ENCODE results near the gene ANKRD13A. TPM values are rescaled to one million over a fixed set of nuclear protein-coding genes. Genes with fewer than 3 reads are reported as not detected.
"Not testable (repeated sequence)": the region's sequence is repeated elsewhere in the genome, so short reads cannot be mapped to it uniquely, and the experiment has no call there.

ANKRD13A gene
- total RNA-seq, 1 donor from 2014 or later = 37.6 TPM

DNA sequence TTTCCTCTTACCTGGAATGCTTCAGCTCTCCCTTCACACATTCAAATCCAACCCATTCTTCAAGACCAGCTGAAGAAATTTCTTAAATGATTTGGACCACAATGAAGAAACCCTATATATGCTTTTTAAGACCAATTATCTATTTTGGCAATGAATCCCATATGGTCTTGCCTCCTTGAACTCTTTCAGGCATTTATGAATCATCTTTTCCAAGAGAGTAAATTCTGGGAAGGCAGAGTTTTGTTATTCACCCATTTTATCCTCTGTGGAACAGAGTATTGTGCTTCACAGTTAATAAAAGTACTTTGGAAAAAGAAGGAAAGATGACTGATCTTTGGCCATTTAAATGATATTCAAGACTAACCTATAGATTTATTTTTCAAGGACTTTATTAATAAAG, 17.0 kb upstream of the ANKRD13A start:
- H3K27ac Mint-ChIP-seq (ENCODE audit: unreplicated experiment) = no peak overlapping the region
- H3K4me1 Mint-ChIP-seq (ENCODE audit: low read depth) = peaks cover 7% of the 10 kb centered on the region
- H3K27me3 Mint-ChIP-seq (ENCODE audit: low read depth) = no peaks in the 10 kb centered on the region
- DNase-seq (ENCODE audit: low spot score) = no peak
- peaks cover 33% of the 10 kb centered on the region for H3K36me3 Mint-ChIP-seq (ENCODE audit: low read depth)
- peaks cover 8% of the 10 kb centered on the region for H3K9me3 Mint-ChIP-seq (ENCODE audit: low read depth)
- no peak overlapping the region for H3K4me3 Mint-ChIP-seq (ENCODE audit: unreplicated experiment)
- TF ChIP-seq, protein P1, sequence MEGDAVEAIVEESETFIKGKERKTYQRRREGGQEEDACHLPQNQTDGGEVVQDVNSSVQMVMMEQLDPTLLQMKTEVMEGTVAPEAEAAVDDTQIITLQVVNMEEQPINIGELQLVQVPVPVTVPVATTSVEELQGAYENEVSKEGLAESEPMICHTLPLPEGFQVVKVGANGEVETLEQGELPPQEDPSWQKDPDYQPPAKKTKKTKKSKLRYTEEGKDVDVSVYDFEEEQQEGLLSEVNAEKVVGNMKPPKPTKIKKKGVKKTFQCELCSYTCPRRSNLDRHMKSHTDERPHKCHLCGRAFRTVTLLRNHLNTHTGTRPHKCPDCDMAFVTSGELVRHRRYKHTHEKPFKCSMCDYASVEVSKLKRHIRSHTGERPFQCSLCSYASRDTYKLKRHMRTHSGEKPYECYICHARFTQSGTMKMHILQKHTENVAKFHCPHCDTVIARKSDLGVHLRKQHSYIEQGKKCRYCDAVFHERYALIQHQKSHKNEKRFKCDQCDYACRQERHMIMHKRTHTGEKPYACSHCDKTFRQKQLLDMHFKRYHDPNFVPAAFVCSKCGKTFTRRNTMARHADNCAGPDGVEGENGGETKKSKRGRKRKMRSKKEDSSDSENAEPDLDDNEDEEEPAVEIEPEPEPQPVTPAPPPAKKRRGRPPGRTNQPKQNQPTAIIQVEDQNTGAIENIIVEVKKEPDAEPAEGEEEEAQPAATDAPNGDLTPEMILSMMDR (IDR thresholded peaks at IDR 0.05) = no peak

DNA sequence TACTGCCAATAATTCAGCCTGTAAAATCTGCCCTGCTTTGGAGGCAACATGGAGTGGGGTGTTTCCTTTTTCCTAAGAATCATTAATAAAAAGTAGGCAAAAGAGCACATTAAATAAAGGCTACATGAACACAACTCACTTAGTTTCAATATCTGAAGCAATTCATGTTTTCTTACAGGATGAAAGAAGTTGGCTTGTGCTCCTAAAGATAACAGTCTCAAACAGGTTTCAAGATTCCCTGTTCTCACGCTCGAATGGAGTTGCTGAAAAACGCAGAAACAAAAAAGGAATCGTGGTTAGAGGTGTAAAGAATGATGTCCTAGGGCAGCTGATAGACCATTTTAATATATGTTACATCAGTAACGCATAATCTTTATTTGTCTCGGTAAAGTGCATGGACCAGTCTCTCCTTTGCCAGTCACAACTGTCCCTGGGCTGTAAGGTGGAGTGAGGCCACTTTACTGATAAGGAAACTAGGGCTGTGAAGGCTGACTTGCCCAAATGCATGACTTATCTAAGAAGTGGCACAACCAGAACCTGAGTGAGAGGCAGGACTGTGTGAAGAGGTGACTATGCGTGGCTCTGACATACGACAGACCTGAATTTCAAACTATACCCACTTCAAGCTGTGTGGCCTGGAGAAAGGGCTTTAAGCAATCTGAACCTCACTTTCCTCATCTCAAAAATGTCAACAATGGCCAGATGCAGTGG, 15.6 kb upstream of the ANKRD13A start:
- Mint-ChIP-seq H3K27ac (ENCODE audit: unreplicated experiment) (no peak overlapping the region), H3K4me3 (ENCODE audit: unreplicated experiment) (no peak overlapping the region), H3K9me3 (ENCODE audit: low read depth) (peaks cover 3% of the 10 kb centered on the region), H3K4me1 (ENCODE audit: low read depth) (peaks cover 7% of the 10 kb centered on the region), H3K27me3 (ENCODE audit: low read depth) (no peaks in the 10 kb centered on the region), H3K36me3 (ENCODE audit: low read depth) (peaks cover 29% of the 10 kb centered on the region)
- TF ChIP-seq, protein P1 (IDR thresholded peaks at IDR 0.05) = no peak
- DNase-seq (ENCODE audit: low spot score) = no peak

DNA sequence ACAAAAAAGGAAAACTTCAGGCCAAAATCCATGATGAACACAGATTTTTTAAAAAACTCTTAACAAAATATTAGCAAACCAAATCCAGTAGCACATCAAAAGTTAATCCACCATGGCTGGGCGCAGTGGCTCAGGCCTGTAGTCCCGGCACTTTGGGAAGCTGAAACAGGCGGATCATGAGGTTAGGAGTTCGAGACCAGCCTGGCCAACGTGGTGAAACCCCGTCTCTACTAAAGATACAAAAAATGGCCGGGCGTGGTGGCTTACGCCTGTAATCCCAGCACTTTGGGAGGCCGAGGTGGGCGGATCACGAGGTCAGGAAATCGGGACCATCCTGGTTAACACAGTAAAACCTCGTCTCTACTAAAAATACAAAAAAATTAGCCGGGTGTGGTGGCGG, 13.0 kb upstream of the ANKRD13A start:
- not testable (repeated sequence) for H3K4me1 Mint-ChIP-seq (ENCODE audit: low read depth); H3K9me3 Mint-ChIP-seq (ENCODE audit: low read depth); H3K27me3 Mint-ChIP-seq (ENCODE audit: low read depth); H3K4me3 Mint-ChIP-seq (ENCODE audit: unreplicated experiment); H3K27ac Mint-ChIP-seq (ENCODE audit: unreplicated experiment); DNase-seq (ENCODE audit: low spot score)
- peaks cover 21% of the 10 kb centered on the region for H3K36me3 Mint-ChIP-seq (ENCODE audit: low read depth)

DNA sequence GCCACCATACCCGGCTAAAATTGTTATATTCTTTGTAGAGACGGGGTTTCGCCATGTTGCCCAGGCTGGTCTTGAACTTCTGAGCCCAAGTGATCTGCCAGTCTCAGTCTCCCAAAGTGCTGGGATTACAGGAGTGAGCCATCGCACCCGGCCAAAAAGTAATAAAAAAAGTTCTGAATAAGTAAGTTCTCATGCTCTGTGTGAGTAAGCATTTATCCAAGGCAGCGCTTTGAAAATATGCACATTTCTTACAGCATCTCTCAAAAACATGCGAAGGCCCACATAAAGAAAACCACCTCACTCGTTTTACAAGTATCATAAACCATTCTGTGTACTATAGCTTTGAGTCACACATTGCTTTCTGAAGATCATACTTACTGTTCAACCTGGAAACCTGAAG, 11.6 kb upstream of the ANKRD13A start:
- no peak overlapping the region for H3K27ac Mint-ChIP-seq (ENCODE audit: unreplicated experiment)
- H3K9me3 Mint-ChIP-seq (ENCODE audit: low read depth) = no peaks in the 10 kb centered on the region
- no peak for DNase-seq (ENCODE audit: low spot score)
- TF ChIP-seq, protein P1 (IDR thresholded peaks at IDR 0.05) = no peak
- peaks cover 16% of the 10 kb centered on the region for H3K36me3 Mint-ChIP-seq (ENCODE audit: low read depth)
- H3K27me3 Mint-ChIP-seq (ENCODE audit: low read depth) = no peaks in the 10 kb centered on the region
- H3K4me3 Mint-ChIP-seq (ENCODE audit: unreplicated experiment) = no peak overlapping the region
- peaks cover 3% of the 10 kb centered on the region for H3K4me1 Mint-ChIP-seq (ENCODE audit: low read depth)

DNA sequence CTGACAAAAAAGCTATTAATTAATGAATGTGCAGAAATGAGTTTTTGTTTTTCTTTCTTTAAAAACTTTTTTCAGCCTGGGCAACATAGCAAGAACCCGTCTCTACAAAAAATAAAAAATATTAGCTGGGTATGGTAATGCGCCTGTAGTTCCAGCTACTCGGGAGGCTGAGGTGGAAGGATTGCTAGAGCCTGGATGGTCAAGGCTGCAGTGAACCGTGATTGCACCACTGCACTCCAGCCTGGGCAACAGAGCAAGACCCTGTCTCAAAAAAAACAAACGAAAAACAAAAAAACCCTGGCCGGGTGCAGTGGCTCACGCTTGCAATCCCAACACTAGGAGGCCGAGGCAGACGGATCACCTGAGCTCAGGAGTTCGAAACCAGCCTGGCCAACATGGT, 11.0 kb upstream of the ANKRD13A start:
- DNase-seq (ENCODE audit: low spot score) = no peak
- Mint-ChIP-seq H3K4me3 (ENCODE audit: unreplicated experiment) (no peak overlapping the region), H3K4me1 (ENCODE audit: low read depth) (peaks cover 4% of the 10 kb centered on the region), H3K36me3 (ENCODE audit: low read depth) (peaks cover 14% of the 10 kb centered on the region), H3K27me3 (ENCODE audit: low read depth) (no peaks in the 10 kb centered on the region), H3K9me3 (ENCODE audit: low read depth) (no peaks in the 10 kb centered on the region), H3K27ac (ENCODE audit: unreplicated experiment) (no peak overlapping the region)
- TF ChIP-seq, protein P1 (IDR thresholded peaks at IDR 0.05) = no peak

DNA sequence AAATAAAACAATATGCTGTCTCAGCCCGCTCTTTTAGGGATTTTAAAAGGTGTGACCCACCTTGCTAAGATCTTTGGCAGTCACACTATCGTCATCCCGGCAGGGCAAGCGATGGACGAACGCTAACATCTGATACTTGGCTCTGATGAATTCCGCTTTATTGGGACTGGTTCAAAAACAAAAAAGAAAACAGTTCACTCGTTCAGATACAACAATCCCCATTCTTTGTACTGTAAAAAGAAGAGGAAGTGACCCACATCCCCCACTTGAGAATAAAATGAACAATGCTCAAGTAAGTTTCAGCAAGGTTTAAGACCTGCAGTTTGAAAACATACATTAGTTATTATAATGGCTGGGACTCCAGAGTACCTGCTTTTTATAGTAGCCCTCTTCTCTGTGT, 10.3 kb upstream of the ANKRD13A start:
- H3K4me1 Mint-ChIP-seq (ENCODE audit: low read depth) = peaks cover 9% of the 10 kb centered on the region
- peaks cover 14% of the 10 kb centered on the region for H3K36me3 Mint-ChIP-seq (ENCODE audit: low read depth)
- H3K27ac Mint-ChIP-seq (ENCODE audit: unreplicated experiment) = no peak overlapping the region
- TF ChIP-seq, protein P1 (IDR thresholded peaks at IDR 0.05) = no peak
- no peaks in the 10 kb centered on the region for H3K27me3 Mint-ChIP-seq (ENCODE audit: low read depth)
- no peaks in the 10 kb centered on the region for H3K9me3 Mint-ChIP-seq (ENCODE audit: low read depth)
- H3K4me3 Mint-ChIP-seq (ENCODE audit: unreplicated experiment) = no peak overlapping the region
- DNase-seq (ENCODE audit: low spot score) = no peak
